Measurements from ENCODE around the gene ABCD2. TPM values are rescaled to one million over a fixed set of nuclear protein-coding genes. Genes with fewer than 3 reads are reported as not detected.

The ABCD2 gene
- total RNA-seq, 4 donors from 2014 or later = 0.37 to 1.9 (median 0.55) TPM; not detected in 1

GRCh38 chr12:39612250-39612649 lies 7.4 kb downstream of the ABCD2 start:
- H3K4me3 ChIP-seq = no peak overlapping the region
- no peaks in the 10 kb centered on the region for H3K4me1 ChIP-seq
- no peak for DNase-seq
- H3K36me3 ChIP-seq = no peaks in the 10 kb centered on the region
- H3K27me3 ChIP-seq = no peaks in the 10 kb centered on the region
- H3K9me3 ChIP-seq = no peaks in the 10 kb centered on the region
- intact Hi-C loops (cut with DNase I; ENCODE audit: low total_unique reads) (no loop called here), in situ Hi-C loops (cut with MboI; ENCODE audit: low pct_ligation_motif_present in 1 of 4, low pct_unique_long_range_greater_than_20kb in 1 of 4, low sequenced_read_pairs in 3 of 4) (no loop called here)
- no peak overlapping the region for H3K27ac ChIP-seq
- 82 to 85% methylated on average over 2 of the region's 2 CpGs for WGBS, 2 donors (ENCODE audit: low coverage in 1 of 2)
- TF ChIP-seq POLR2AphosphoS5 (IDR thresholded peaks at IDR 0.05) (no peak), POLR2A (IDR thresholded peaks at IDR 0.05) (no peak), EP300 (IDR thresholded peaks at IDR 0.05; ENCODE audit: low read depth) (no peak)
- TF ChIP-seq, protein P1, sequence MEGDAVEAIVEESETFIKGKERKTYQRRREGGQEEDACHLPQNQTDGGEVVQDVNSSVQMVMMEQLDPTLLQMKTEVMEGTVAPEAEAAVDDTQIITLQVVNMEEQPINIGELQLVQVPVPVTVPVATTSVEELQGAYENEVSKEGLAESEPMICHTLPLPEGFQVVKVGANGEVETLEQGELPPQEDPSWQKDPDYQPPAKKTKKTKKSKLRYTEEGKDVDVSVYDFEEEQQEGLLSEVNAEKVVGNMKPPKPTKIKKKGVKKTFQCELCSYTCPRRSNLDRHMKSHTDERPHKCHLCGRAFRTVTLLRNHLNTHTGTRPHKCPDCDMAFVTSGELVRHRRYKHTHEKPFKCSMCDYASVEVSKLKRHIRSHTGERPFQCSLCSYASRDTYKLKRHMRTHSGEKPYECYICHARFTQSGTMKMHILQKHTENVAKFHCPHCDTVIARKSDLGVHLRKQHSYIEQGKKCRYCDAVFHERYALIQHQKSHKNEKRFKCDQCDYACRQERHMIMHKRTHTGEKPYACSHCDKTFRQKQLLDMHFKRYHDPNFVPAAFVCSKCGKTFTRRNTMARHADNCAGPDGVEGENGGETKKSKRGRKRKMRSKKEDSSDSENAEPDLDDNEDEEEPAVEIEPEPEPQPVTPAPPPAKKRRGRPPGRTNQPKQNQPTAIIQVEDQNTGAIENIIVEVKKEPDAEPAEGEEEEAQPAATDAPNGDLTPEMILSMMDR (IDR thresholded peaks at IDR 0.05) = no peak

DNA sequence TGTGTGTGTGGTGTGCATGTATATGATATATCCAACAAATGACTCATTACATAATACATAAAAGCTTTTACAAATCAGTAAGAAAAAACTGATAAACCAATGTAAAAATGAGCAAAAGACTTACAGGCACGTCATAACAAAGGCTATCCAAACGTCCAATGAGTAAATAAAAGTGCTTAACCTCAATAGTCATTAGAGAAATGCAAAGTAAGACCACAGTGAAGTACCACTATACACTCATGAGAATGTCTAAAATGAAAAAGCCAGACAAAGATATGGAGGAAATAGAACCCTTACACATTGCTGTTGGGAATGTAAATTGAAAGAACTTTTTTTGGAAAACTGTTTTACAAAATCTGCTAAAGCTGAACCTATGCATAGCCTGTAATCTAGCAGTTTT lies 7.8 kb downstream of the ABCD2 start:
- Histone ChIP-seq H3K9me3 (no peaks in the 10 kb centered on the region), H3K27ac (no peak overlapping the region), H3K4me1 (no peaks in the 10 kb centered on the region), H3K4me3 (no peak overlapping the region), H3K27me3 (no peaks in the 10 kb centered on the region), H3K36me3 (no peaks in the 10 kb centered on the region)
- in situ Hi-C loops (cut with MboI; ENCODE audit: low pct_ligation_motif_present in 1 of 4, low pct_unique_long_range_greater_than_20kb in 1 of 4, low sequenced_read_pairs in 3 of 4) = no loop called here
- intact Hi-C loops (cut with DNase I; ENCODE audit: low total_unique reads) = no loop called here
- WGBS, 2 donors (ENCODE audit: low coverage in 1 of 2) = 56 to 69% methylated on average over 2 of the region's 2 CpGs
- TF ChIP-seq POLR2A (IDR thresholded peaks at IDR 0.05) (no peak), POLR2AphosphoS5 (IDR thresholded peaks at IDR 0.05) (no peak), EP300 (IDR thresholded peaks at IDR 0.05; ENCODE audit: low read depth) (no peak)
- TF ChIP-seq, protein P1 (IDR thresholded peaks at IDR 0.05) = no peak
- no peak for DNase-seq

DNA sequence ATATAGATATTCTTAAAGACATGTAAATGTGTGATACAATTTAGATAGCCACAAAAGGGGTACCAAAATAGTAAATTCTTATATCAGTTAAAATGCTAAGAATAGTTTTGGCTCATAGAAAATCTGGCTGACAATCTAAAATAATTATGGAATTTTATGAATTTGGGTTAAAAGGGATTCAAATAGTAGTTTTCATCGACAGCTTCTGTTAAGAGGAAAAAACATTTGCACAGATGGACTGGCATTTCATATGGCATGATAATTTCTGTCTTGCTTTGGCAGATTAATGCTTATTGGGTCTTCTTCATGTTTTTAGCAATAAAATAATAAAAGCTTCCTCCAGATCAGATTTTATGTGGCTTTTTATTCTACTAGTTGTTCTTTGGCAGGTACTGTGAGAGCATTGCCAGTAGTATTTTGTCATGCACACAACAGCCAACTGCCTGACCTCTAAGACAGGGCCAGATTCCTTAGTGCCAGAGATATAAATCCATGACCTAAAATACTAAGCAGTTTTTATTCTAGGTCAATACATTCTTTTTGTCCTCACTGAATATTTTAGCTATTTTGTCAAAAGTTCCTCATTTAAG lies 9.1 kb downstream of the ABCD2 start:
- Histone ChIP-seq H3K27ac (no peak overlapping the region), H3K4me3 (no peak overlapping the region), H3K9me3 (no peaks in the 10 kb centered on the region), H3K36me3 (no peaks in the 10 kb centered on the region), H3K4me1 (no peaks in the 10 kb centered on the region), H3K27me3 (no peaks in the 10 kb centered on the region)
- 83 to 89% methylated on average over 1 of the region's 1 CpG for WGBS, 2 donors (ENCODE audit: low coverage in 1 of 2)
- TF ChIP-seq, protein P1 (IDR thresholded peaks at IDR 0.05) = no peak
- TF ChIP-seq EP300 (IDR thresholded peaks at IDR 0.05; ENCODE audit: low read depth) (no peak), POLR2AphosphoS5 (IDR thresholded peaks at IDR 0.05) (no peak), POLR2A (IDR thresholded peaks at IDR 0.05) (no peak)
- intact Hi-C loops (cut with DNase I; ENCODE audit: low total_unique reads) = no loop called here
- DNase-seq = no peak
- in situ Hi-C loops (cut with MboI; ENCODE audit: low pct_ligation_motif_present in 1 of 4, low pct_unique_long_range_greater_than_20kb in 1 of 4, low sequenced_read_pairs in 3 of 4) = no loop called here

DNA sequence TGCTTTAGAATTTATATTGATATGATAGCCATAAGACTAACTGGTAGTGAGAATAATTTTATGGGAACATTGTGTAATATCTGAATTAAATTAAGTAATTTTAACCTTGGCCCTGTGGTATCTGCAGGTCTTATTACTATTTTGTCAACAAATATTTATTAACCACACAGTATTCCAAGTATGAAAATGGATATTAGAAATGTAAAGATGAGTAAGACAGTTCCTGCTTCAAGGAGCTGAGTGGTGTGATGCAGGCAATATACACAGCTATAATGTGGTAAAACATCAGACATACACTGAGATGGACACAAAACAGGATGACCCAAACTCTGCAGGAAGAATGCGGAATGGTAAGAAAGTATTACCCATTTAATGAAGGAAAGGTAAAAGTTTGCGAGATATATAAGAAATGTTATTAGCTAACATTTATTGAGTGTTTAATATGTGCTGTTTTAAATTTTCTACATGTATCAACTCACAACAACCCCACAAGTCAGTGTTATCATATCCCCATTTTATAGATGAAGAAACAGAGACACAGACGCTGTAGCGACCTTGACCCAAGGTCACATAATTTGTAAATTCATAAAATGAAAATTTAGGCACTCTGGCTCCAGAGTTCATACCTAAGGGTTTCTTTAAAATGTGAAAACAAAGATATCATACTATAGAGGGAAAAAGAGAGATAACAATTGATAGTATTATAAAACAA lies 12.7 kb downstream of the ABCD2 start:
- no peaks in the 10 kb centered on the region for H3K4me1 ChIP-seq
- H3K36me3 ChIP-seq = no peaks in the 10 kb centered on the region
- WGBS, 2 donors (ENCODE audit: low coverage in 1 of 2) = 90 to 98% methylated on average over 4 of the region's 4 CpGs
- H3K4me3 ChIP-seq = no peak overlapping the region
- H3K27ac ChIP-seq = no peak overlapping the region
- no peaks in the 10 kb centered on the region for H3K9me3 ChIP-seq
- no peak for DNase-seq
- in situ Hi-C loops (cut with MboI; ENCODE audit: low pct_ligation_motif_present in 1 of 4, low pct_unique_long_range_greater_than_20kb in 1 of 4, low sequenced_read_pairs in 3 of 4) = no loop called here
- TF ChIP-seq POLR2AphosphoS5 (IDR thresholded peaks at IDR 0.05) (no peak), EP300 (IDR thresholded peaks at IDR 0.05; ENCODE audit: low read depth) (no peak), POLR2A (IDR thresholded peaks at IDR 0.05) (no peak)
- TF ChIP-seq, protein P1 (IDR thresholded peaks at IDR 0.05) = no peak
- intact Hi-C loops (cut with DNase I; ENCODE audit: low total_unique reads) = no loop called here
- H3K27me3 ChIP-seq = no peaks in the 10 kb centered on the region
